T-helper 17 cell (primary cell): ENCODE measurements around the gene NOD1. TPM values are rescaled to one million over a fixed set of nuclear protein-coding genes. Genes with fewer than 3 reads are reported as not detected.
A peak's percentile ranks its signal among the peaks of the same experiment; 100 is the strongest.
"Not testable (repeated sequence)": the region's sequence is repeated elsewhere in the genome, so short reads cannot be mapped to it uniquely, and the experiment has no call there.

Experiments
- ATAC-seq: fragments of 150-1000 bp; cut with Tn5 transposase; 2 replicates; pipeline ENCODE4 v1.10.0; 2021; ENCODE audit warnings: mild to moderate bottlenecking, moderate library complexity
- DNase-seq, 3 donors: peaks; one replicate each; pipeline versions ENCODE4 v3.0.0 to v3.0.0-alpha.2; 2020 to 2021
- H3K9me3 ChIP-seq: one replicate; pipeline ENCODE4 v1.7.0; 2013; ENCODE audit warnings: low read length, mild to moderate bottlenecking; ENCODE audit not compliant: control insufficient read depth, poor library complexity, severe bottlenecking
- H3K27ac Mint-ChIP-seq: one replicate; pipeline ENCODE4 v1.8.0; 2022; ENCODE audit warnings: mild to moderate bottlenecking, moderate library complexity, mixed read lengths
- H3K27me3 Mint-ChIP-seq: one replicate; pipeline ENCODE4 v1.8.0; 2022; ENCODE audit warnings: mixed read lengths
- H3K36me3 Mint-ChIP-seq: one replicate; pipeline ENCODE4 v1.8.0; 2022; ENCODE audit warnings: low read depth, mixed read lengths
- H3K4me1 Mint-ChIP-seq: one replicate; pipeline ENCODE4 v1.8.0; 2022; ENCODE audit warnings: mild to moderate bottlenecking, mixed read lengths
- H3K4me3 Mint-ChIP-seq: one replicate; pipeline ENCODE4 v1.8.0; 2022; ENCODE audit warnings: mild to moderate bottlenecking, moderate library complexity, mixed read lengths
- total RNA-seq, 4 donors: library from RNA in 2 of 4; stranded (reverse) in 2 of 4; gene quantifications; one replicate each; pipeline ENCODE4 v1.2.3 and lab custom pipeline; 2022 to 2026

NOD1 gene
- total RNA-seq, 2 donors from 2014 or later, result 15.7 to 18.9 TPM

- DNase-seq, result no peak
- ATAC-seq, result no peak
- H3K4me3 Mint-ChIP-seq, result no peak overlapping the region
- H3K4me1 Mint-ChIP-seq, result no peaks in the 10 kb centered on the region
- H3K27ac Mint-ChIP-seq, result no peak overlapping the region
- H3K9me3 ChIP-seq, result no peaks in the 10 kb centered on the region
- H3K36me3 Mint-ChIP-seq, result peaks cover 4% of the 10 kb centered on the region
- H3K27me3 Mint-ChIP-seq, result no peaks in the 10 kb centered on the region
These were observed 12.8 kb upstream of the NOD1 start for GRCh38 chr7:30491417-30491816.

GRCh38 chr7:30487371-30487770 is 8.8 kb upstream of the NOD1 start:
- Mint-ChIP-seq H3K36me3 (no peaks in the 10 kb centered on the region), H3K4me1 (no peaks in the 10 kb centered on the region), H3K27me3 (no peaks in the 10 kb centered on the region), H3K4me3 (no peak overlapping the region), H3K27ac (no peak overlapping the region)
- ATAC-seq, result no peak
- H3K9me3 ChIP-seq, result no peaks in the 10 kb centered on the region
- DNase-seq, result no peak

- Mint-ChIP-seq H3K36me3 (no peaks in the 10 kb centered on the region), H3K4me1 (no peaks in the 10 kb centered on the region), H3K27me3 (no peaks in the 10 kb centered on the region), H3K4me3 (no peak overlapping the region), H3K27ac (no peak overlapping the region)
- H3K9me3 ChIP-seq, result no peaks in the 10 kb centered on the region
- DNase-seq (no peak), ATAC-seq (no peak)
These were observed 7.1 kb upstream of the NOD1 start for GRCh38 chr7:30485667-30486066.

GRCh38 chr7:30481416-30481815 is 2.8 kb upstream of the NOD1 start:
- DNase-seq, ATAC-seq, H3K36me3 Mint-ChIP-seq, H3K27ac Mint-ChIP-seq, H3K4me3 Mint-ChIP-seq, H3K9me3 ChIP-seq, H3K27me3 Mint-ChIP-seq: not testable (repeated sequence)
- peaks cover 13% of the 10 kb centered on the region for H3K4me1 Mint-ChIP-seq

GRCh38 chr7:30479202-30480120 is 877 bp upstream of the NOD1 start:
- no peaks in the 10 kb centered on the region for H3K27me3 Mint-ChIP-seq
- H3K4me1 Mint-ChIP-seq, result peaks cover 25% of the 10 kb centered on the region
- H3K4me3 Mint-ChIP-seq, result peak overlapping the region; percentile 98
- ATAC-seq (peak; percentile 34), DNase-seq (no peak)
- peak overlapping the region; percentile 89 for H3K27ac Mint-ChIP-seq
- H3K36me3 Mint-ChIP-seq, result peaks cover 2% of the 10 kb centered on the region
- no peaks in the 10 kb centered on the region for H3K9me3 ChIP-seq

GRCh38 chr7:30476459-30477145 is 2.0 kb downstream of the NOD1 start:
- H3K36me3 Mint-ChIP-seq, result peaks cover 4% of the 10 kb centered on the region
- no peaks in the 10 kb centered on the region for H3K9me3 ChIP-seq
- H3K4me1 Mint-ChIP-seq, result peaks cover 46% of the 10 kb centered on the region
- H3K27me3 Mint-ChIP-seq, result no peaks in the 10 kb centered on the region
- peak overlapping the region; percentile 53 for H3K27ac Mint-ChIP-seq
- ATAC-seq (no peak), DNase-seq (no peak)
- H3K4me3 Mint-ChIP-seq, result peak overlapping the region; percentile 60

- peaks cover 4% of the 10 kb centered on the region for H3K36me3 Mint-ChIP-seq
- H3K4me1 Mint-ChIP-seq, result peaks cover 56% of the 10 kb centered on the region
- DNase-seq (no peak), ATAC-seq (no peak)
- H3K27ac Mint-ChIP-seq, result no peak overlapping the region
- H3K27me3 Mint-ChIP-seq, result no peaks in the 10 kb centered on the region
- H3K4me3 Mint-ChIP-seq, result no peak overlapping the region
- no peaks in the 10 kb centered on the region for H3K9me3 ChIP-seq
These were observed 3.0 kb downstream of the NOD1 start for GRCh38 chr7:30475580-30475979.

GRCh38 chr7:30474893-30475292 is 3.7 kb downstream of the NOD1 start:
- no peak for DNase-seq
- H3K27ac Mint-ChIP-seq, result peak overlapping the region; percentile 4
- peaks cover 4% of the 10 kb centered on the region for H3K36me3 Mint-ChIP-seq
- ATAC-seq, result no peak
- no peaks in the 10 kb centered on the region for H3K27me3 Mint-ChIP-seq
- no peaks in the 10 kb centered on the region for H3K9me3 ChIP-seq
- no peak overlapping the region for H3K4me3 Mint-ChIP-seq
- H3K4me1 Mint-ChIP-seq, result peaks cover 62% of the 10 kb centered on the region

- Mint-ChIP-seq H3K36me3 (peaks cover 4% of the 10 kb centered on the region), H3K4me3 (no peak overlapping the region), H3K27ac (peak overlapping the region; percentile 4), H3K4me1 (peaks cover 60% of the 10 kb centered on the region), H3K27me3 (no peaks in the 10 kb centered on the region)
- H3K9me3 ChIP-seq, result no peaks in the 10 kb centered on the region
- DNase-seq, result no peak
- ATAC-seq, result no peak
These were observed 4.1 kb downstream of the NOD1 start for GRCh38 chr7:30474485-30474884.

- peaks cover 60% of the 10 kb centered on the region for H3K4me1 Mint-ChIP-seq
- H3K27ac Mint-ChIP-seq, result peak overlapping the region; percentile 53
- ATAC-seq (no peak), DNase-seq (no peak)
- H3K36me3 Mint-ChIP-seq, result peaks cover 4% of the 10 kb centered on the region
- no peaks in the 10 kb centered on the region for H3K27me3 Mint-ChIP-seq
- H3K9me3 ChIP-seq, result no peaks in the 10 kb centered on the region
- H3K4me3 Mint-ChIP-seq, result no peak overlapping the region
These were observed 4.7 kb downstream of the NOD1 start for GRCh38 chr7:30473903-30474302.

- H3K36me3 Mint-ChIP-seq, result peaks cover 2% of the 10 kb centered on the region
- H3K27me3 Mint-ChIP-seq, result no peaks in the 10 kb centered on the region
- no peaks in the 10 kb centered on the region for H3K9me3 ChIP-seq
- ATAC-seq, result no peak
- no peak overlapping the region for H3K4me3 Mint-ChIP-seq
- peak overlapping the region; percentile 53 for H3K27ac Mint-ChIP-seq
- DNase-seq, result no peak
- peaks cover 63% of the 10 kb centered on the region for H3K4me1 Mint-ChIP-seq
These were observed 5.5 kb downstream of the NOD1 start for GRCh38 chr7:30472784-30473775.

GRCh38 chr7:30472081-30472783 is 6.4 kb downstream of the NOD1 start:
- no peaks in the 10 kb centered on the region for H3K9me3 ChIP-seq
- Mint-ChIP-seq H3K36me3 (peaks cover 2% of the 10 kb centered on the region), H3K27ac (peak overlapping the region; percentile 53), H3K4me1 (peaks cover 67% of the 10 kb centered on the region), H3K27me3 (no peaks in the 10 kb centered on the region), H3K4me3 (peak overlapping the region; percentile 59)
- DNase-seq (no peak), ATAC-seq (peak; percentile 58)
